Measurements from ENCODE around the gene FBXO22.
"Not testable (repeated sequence)": the region's sequence is repeated elsewhere in the genome, so short reads cannot be mapped to it uniquely, and the experiment has no call there.

FBXO22 gene

DNA sequence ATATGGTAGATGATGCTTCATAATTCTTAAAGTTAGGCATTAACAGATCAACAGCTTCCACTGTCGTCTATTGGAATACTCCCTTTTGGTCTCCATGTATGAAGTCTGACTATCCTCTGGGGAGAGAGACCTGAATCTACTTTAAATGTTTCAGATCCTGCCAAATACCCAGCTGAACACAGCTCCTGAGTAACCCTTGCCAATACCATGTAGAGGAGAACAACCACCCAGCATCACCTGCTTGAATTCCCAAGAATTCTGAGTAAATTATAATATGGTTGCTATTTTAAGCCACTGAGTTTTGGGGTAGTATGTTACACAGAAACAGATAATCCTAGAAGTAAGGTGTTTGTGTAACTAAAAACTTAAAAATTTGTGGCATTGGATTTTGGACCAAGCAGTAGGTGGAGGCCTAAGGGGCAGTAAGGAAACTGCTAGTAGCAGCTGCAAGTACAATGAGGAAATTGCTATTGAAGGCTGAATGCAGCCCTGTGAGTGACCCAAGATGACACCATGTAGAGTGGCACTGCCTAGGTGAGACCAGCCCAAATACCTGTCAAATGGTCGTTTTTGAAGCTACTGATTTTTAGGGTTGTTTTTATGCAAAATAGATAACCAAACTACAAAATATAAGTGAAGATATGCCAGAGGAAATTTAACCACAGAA is 77.6 kb downstream of the FBXO22 start:
- DNase-seq (ENCODE audit: low read depth), result no peak

DNA sequence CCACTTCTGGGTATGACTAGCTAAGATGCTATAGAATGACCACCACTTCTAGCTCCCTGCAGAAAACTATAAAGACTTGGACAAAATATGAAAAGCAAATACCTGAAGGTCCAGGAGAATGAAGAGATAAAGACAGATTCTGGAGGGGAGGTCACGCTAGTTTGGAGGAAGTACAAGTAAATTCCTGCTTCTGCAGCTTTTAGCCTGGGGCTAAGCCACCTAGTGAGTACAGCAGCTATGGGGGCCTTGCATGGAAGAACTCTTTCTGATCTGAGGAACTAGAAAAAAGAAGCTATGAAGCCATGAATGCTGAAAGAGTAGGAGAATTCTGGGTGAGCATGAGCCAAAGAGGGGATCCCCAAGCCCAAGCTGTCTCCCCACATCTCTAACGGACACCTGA is 78.8 kb downstream of the FBXO22 start:
- no peak for DNase-seq (ENCODE audit: low read depth)

DNA sequence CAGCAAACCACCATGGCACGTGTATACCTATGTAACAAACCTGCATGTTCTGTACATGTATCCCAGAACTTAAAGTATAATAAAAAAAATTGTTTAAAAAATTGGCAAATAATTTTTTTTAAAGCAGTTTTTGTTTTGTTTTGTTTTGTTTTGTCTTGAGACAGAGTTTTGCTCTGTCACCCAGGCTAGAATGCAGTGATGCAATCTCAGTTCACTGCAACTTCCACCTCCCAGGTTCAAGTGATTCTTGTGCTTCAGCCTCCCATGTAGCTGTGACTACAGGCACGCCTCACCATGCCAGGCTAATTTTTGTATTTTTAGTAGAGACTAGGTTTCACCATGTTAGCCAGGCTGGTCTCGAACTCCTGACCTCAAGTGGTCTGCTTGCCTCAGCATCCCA is 81.0 kb downstream of the FBXO22 start:
- not testable (repeated sequence) for DNase-seq (ENCODE audit: low read depth)

DNA sequence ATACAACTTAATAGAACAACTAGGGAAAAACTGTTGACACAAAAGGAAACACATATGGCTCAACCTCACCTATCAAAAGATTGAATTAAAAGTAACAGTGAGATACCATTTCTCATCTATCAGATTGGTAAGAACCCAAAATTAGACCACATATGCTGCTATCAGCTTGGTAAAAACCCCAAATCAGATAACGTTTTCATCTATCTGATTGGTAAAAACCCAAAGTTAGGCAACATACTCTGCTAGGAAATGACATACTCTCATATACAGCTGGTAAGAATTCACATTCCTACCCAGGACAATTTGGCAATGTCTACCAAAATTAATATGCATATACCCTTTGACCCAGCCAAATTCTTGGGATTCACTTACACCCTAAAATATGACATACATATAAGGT is 82.3 kb downstream of the FBXO22 start:
- no peak for DNase-seq (ENCODE audit: low read depth)

DNA sequence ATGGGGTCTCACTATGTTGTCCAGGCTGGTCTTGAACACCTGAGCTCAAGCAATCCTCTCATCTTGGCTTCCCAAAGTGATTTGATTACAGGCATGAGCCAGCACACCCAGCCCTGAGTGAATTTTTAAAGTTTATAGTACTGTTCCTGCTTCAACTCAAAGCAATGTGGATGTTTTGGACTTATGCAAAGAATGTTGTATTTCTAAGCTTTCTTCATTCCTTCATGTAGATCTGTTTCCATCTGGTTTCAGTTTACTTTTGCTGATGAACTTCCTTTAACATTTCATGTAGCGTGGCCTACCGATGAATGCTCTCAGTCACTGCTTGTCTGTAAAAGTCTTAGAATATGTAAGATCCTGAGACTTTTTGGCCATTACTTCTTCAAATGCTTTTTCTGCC is 85.4 kb downstream of the FBXO22 start:
- no peak for DNase-seq (ENCODE audit: low read depth)

DNA sequence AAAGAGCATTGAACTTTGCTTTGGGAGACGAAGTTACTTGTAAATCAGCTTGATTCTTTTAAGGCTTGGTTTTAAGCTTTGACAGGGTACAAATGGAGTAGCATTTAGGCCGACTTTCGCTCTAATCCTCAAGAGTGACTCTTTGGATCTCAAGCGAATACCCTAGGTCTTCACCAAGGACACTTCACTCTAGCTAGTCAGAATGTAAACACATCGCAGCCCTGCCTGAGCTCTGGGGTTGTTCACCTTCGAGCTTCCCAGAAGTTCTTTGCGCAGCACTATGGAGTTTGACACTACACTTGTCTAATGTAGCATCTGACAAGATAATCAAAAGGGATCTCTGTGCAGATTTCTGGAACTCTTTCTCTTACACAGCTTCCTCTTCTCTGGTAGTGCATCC is 86.2 kb downstream of the FBXO22 start:
- DNase-seq (ENCODE audit: low read depth), result no peak

All from ELR (cell line).